HEK293 (cell line): ENCODE data around the gene PCDH9.

Source experiments
- CTCF ChIA-PET: fragments of 350-600 bp; formaldehyde crosslinking; extraction: SDS; loops from one replicate; lab custom pipeline; 2021; ENCODE audit warnings: antibody characterized with exemption; lab: Yijun Ruan, JAX
- POLR2A ChIA-PET: fragments of 300-600 bp; formaldehyde crosslinking; extraction: SDS; loops from one replicate; lab custom pipeline; 2020; ENCODE audit warnings: antibody characterized with exemption, inconsistent platforms; lab: Yijun Ruan, JAX
- H3K27ac ChIP-seq: fragments of 200-500 bp; sonication (Bioruptor generic); 2 replicates; pipeline ENCODE4 v1.5.1; 2014; ENCODE audit warnings: low read depth, low read length, control low read depth, inconsistent platforms; ENCODE audit errors: extremely low read depth
- H3K36me3 ChIP-seq, 2 experiments: fragments of 200-500 bp in 1 of 2; sonication (Bioruptor generic) in 1 of 2; 1 replicate in 1 of 2; 2 replicates in 1 of 2; pipeline ENCODE4 v1.5.1; 2014 to 2017; ENCODE audit warnings: inconsistent platforms in 2 of 2, low read length in 2 of 2; ENCODE audit not compliant: control insufficient read depth in 2 of 2, insufficient read depth in 1 of 2
- H3K4me1 ChIP-seq: fragments of 200-500 bp; sonication (Bioruptor generic); 2 replicates; pipeline ENCODE4 v1.5.1; 2014; ENCODE audit warnings: mild to moderate bottlenecking, low read length, inconsistent platforms; ENCODE audit not compliant: control insufficient read depth, insufficient read depth
- H3K4me3 ChIP-seq: 2 replicates; pipeline ENCODE4 v1.5.1; 2011; ENCODE audit warnings: low read depth, mild to moderate bottlenecking, control low read depth, low read length, moderate library complexity
- H3K9me3 ChIP-seq: fragments of 200-500 bp; sonication (Bioruptor generic); 2 replicates; pipeline ENCODE4 v1.5.1; 2014; ENCODE audit warnings: low read depth, low read length, inconsistent platforms; ENCODE audit not compliant: control insufficient read depth, insufficient read depth
- AEBP2 ChIP-seq: fragments of 450-650 bp; formaldehyde crosslinking; IDR thresholded peaks from 2 replicates; pipeline ENCODE4 v1.5.1; 2016; ENCODE audit warnings: missing biosample characterization, missing genetic modification characterization, borderline replicate concordance
- FEZF1 ChIP-seq: fragments of 450-650 bp; formaldehyde crosslinking; IDR thresholded peaks from 2 replicates; pipeline ENCODE4 v1.5.1; 2016; ENCODE audit warnings: missing biosample characterization, missing genetic modification characterization
- HOXD13 ChIP-seq: sonication (generic); formaldehyde crosslinking; IDR thresholded peaks from 2 replicates; pipeline ENCODE4 v1.8.0; 2022; ENCODE audit warnings: missing genetic modification reagents, borderline replicate concordance
- OVOL3 ChIP-seq: fragments of 450-650 bp; formaldehyde crosslinking; IDR thresholded peaks from 2 replicates; pipeline ENCODE4 v1.5.1; 2016; ENCODE audit warnings: missing biosample characterization, missing genetic modification characterization
- PRDM6 ChIP-seq: fragments of 450-650 bp; formaldehyde crosslinking; IDR thresholded peaks from 2 replicates; pipeline ENCODE4 v1.5.1; 2017; ENCODE audit warnings: missing biosample characterization, missing genetic modification characterization
- SP7 ChIP-seq: fragments of 450-650 bp; formaldehyde crosslinking; IDR thresholded peaks from 2 replicates; pipeline ENCODE4 v1.5.1; 2016; ENCODE audit warnings: missing biosample characterization, missing genetic modification characterization
- ZFP69B ChIP-seq: fragments of 450-650 bp; formaldehyde crosslinking; IDR thresholded peaks from 2 replicates; pipeline ENCODE4 v1.5.1; 2016; ENCODE audit warnings: missing biosample characterization, missing genetic modification characterization
- ZNF280C ChIP-seq: fragments of 450-650 bp; formaldehyde crosslinking; IDR thresholded peaks from 2 replicates; pipeline ENCODE4 v1.5.1; 2016; ENCODE audit warnings: missing biosample characterization, missing genetic modification characterization
- ZNF362 ChIP-seq: fragments of 450-650 bp; formaldehyde crosslinking; IDR thresholded peaks from 2 replicates; pipeline ENCODE4 v1.5.1; 2016; ENCODE audit warnings: missing biosample characterization, missing genetic modification characterization
- ZNF398 ChIP-seq: fragments of 450-650 bp; formaldehyde crosslinking; IDR thresholded peaks from 2 replicates; pipeline ENCODE4 v1.5.1; 2017; ENCODE audit warnings: missing biosample characterization, missing genetic modification characterization
- ZNF530 ChIP-seq: fragments of 450-650 bp; formaldehyde crosslinking; IDR thresholded peaks from 2 replicates; pipeline ENCODE4 v1.5.1; 2016; ENCODE audit warnings: low read depth, missing biosample characterization, missing genetic modification characterization
- ZNF623 ChIP-seq: fragments of 450-650 bp; formaldehyde crosslinking; IDR thresholded peaks from 2 replicates; pipeline ENCODE4 v1.5.1; 2016; ENCODE audit warnings: missing biosample characterization, missing genetic modification characterization
- ZNF654 ChIP-seq: fragments of 450-650 bp; formaldehyde crosslinking; IDR thresholded peaks from 2 replicates; pipeline ENCODE4 v1.5.1; 2016; ENCODE audit warnings: low read depth, missing biosample characterization, missing genetic modification characterization
- ZNF692 ChIP-seq: fragments of 450-650 bp; formaldehyde crosslinking; IDR thresholded peaks from 2 replicates; pipeline ENCODE4 v1.5.1; 2016; ENCODE audit warnings: missing biosample characterization, missing genetic modification characterization
- ZSCAN23 ChIP-seq: fragments of 450-650 bp; formaldehyde crosslinking; IDR thresholded peaks from 2 replicates; pipeline ENCODE4 v1.5.1; 2016; ENCODE audit warnings: missing biosample characterization, missing genetic modification characterization

Gene PCDH9

GRCh38 chr13:67238277-67238859, 8.2 kb upstream of the PCDH9 start:
- Histone ChIP-seq H3K4me3 (no peak overlapping the region), H3K27ac (no peak overlapping the region), H3K9me3 (no peaks in the 10 kb centered on the region), H3K36me3 (no peaks in the 10 kb centered on the region), H3K4me1 (no peaks in the 10 kb centered on the region)
- TF ChIP-seq PRDM6 (tag by site-specific recombination) (peak; percentile 12; the same call in 1 of the 2 replicates), ZNF654 (peak; percentile 71), HOXD13 (CRISPR knock-in tag) (no peak)
- CTCF ChIA-PET = interaction anchor here (0.6 to 2.0 kb wide), 9 partner anchors 9 to 1619 kb away, joined by 3 to 7 read pairs (median 4); partner anchors contain the start of gene PCDH9
- POLR2A ChIA-PET = no interaction called here

- Histone ChIP-seq H3K4me1 (no peaks in the 10 kb centered on the region), H3K9me3 (no peaks in the 10 kb centered on the region), H3K36me3 (no peaks in the 10 kb centered on the region), H3K4me3 (no peak overlapping the region), H3K27ac (no peak overlapping the region)
- ChIA-PET CTCF (no interaction called here), POLR2A (no interaction called here)
- TF ChIP-seq AEBP2 (tag by site-specific recombination) (no peak), ZSCAN23 (tag by site-specific recombination) (no peak), FEZF1 (no peak), ZFP69B (no peak), ZNF362 (tag by site-specific recombination) (no peak), OVOL3 (no peak), ZNF623 (tag by site-specific recombination) (no peak), ZNF280C (no peak), ZNF692 (tag by site-specific recombination) (no peak), SP7 (no peak), ZNF398 (tag by site-specific recombination) (no peak), ZNF530 (tag by site-specific recombination) (no peak)
These were observed 5.1 kb upstream of the PCDH9 start for GRCh38 chr13:67235265-67235664.
